Thyroid gland (tissue), 4 donors: ENCODE measurements around the gene KCNH1.

Experiments
- POLR2A ChIP-seq, 2 donors: fragments of 450-650 bp; IDR thresholded peaks; one replicate each; pipeline ENCODE4 v1.6.1; 2017; ENCODE audit warnings: antibody characterized with exemption in 2 of 2, mild to moderate bottlenecking in 2 of 2, moderate library complexity in 1 of 2
- TF ChIP-seq, protein P1 (sequence below), 6 experiments: fragments of 200-600 bp in 3 of 6; fragments of 450-650 bp in 3 of 6; sonication (generic) in 3 of 6; IDR thresholded peaks; one replicate each; pipeline ENCODE4 v1.5.1; 2016 to 2019; ENCODE audit warnings: antibody characterized with exemption in 6 of 6, mild to moderate bottlenecking in 2 of 6, inconsistent platforms in 1 of 6, moderate library complexity in 1 of 6

DNA sequence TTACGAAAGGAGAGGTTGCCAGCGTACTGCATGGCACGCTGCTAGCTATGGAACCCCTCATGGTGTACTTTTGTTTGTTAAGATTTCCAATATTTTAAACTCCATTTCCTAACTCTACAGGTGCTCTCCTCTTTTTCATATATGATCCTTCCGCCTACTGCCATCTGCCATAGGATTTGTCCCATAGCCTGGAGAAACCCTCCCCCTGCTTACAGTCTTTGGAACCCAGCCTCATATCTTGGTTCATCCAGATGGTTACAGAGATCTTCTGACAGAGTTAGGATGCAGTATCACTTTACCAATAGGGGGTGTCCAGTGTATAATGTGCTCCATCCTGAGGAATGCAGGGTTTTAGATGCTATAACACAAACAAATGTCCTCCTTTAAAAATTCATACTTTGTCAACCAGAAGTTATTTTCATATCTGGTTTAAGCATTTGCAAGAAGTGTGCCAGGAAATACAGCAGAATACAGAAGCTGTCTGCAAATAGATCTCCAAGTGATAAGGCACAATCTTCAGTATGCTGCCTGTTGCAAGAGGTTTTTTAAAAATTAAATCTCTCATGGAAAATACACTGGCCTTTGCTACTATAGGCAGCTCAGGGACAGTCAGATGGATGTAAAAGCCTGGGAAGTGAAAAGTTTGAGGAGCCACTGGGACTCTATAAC, 377.8 kb downstream of the KCNH1 start:
- TF ChIP-seq, protein P1, sequence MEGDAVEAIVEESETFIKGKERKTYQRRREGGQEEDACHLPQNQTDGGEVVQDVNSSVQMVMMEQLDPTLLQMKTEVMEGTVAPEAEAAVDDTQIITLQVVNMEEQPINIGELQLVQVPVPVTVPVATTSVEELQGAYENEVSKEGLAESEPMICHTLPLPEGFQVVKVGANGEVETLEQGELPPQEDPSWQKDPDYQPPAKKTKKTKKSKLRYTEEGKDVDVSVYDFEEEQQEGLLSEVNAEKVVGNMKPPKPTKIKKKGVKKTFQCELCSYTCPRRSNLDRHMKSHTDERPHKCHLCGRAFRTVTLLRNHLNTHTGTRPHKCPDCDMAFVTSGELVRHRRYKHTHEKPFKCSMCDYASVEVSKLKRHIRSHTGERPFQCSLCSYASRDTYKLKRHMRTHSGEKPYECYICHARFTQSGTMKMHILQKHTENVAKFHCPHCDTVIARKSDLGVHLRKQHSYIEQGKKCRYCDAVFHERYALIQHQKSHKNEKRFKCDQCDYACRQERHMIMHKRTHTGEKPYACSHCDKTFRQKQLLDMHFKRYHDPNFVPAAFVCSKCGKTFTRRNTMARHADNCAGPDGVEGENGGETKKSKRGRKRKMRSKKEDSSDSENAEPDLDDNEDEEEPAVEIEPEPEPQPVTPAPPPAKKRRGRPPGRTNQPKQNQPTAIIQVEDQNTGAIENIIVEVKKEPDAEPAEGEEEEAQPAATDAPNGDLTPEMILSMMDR (IDR thresholded peaks at IDR 0.05), result no peak
- TF ChIP-seq POLR2A (IDR thresholded peaks at IDR 0.05), result no peak
